Measurements from ENCODE around the gene LRRFIP2. TPM values are rescaled to one million over a fixed set of nuclear protein-coding genes. Genes with fewer than 3 reads are reported as not detected.

The LRRFIP2 gene
- total RNA-seq, 4 donors from 2014 or later: 48.9 to 64.8 (median 62.7) TPM

GRCh38 chr3:37074178-37074577 is 100.2 kb downstream of the LRRFIP2 start:
- no peak overlapping the region for H3K4me3 ChIP-seq
- peak overlapping the region in 1 of 4 donors; percentile 11 for H3K27ac ChIP-seq

GRCh38 chr3:37072892-37073291 is 101.5 kb downstream of the LRRFIP2 start:
- no peak for DNase-seq (ENCODE audit: low spot score in 2 of 2)
- Histone ChIP-seq H3K4me1 (peaks cover 0 to 20% (median 0%) of the 10 kb centered on the region in 4 donors), H3K27me3 (no peaks in the 10 kb centered on the region), H3K36me3 (peaks cover 0 to 51% (median 0%) of the 10 kb centered on the region in 3 donors), H3K9me3 (no peaks in the 10 kb centered on the region), H3K27ac (peak overlapping the region in 1 of 4 donors; percentile 56), H3K4me3 (no peak overlapping the region)
- TF ChIP-seq CTCF (IDR thresholded peaks at IDR 0.05): no peak
- TF ChIP-seq POLR2A (IDR thresholded peaks at IDR 0.05): no peak
- TF ChIP-seq EP300 (IDR thresholded peaks at IDR 0.05): no peak
- WGBS, 2 donors: 5 to 6% methylated on average over 2 of the region's 2 CpGs

More at GRCh38 chr3:37074178-37074577, 100.2 kb downstream of the LRRFIP2 start:
- peaks cover 0 to 40% (median 0%) of the 10 kb centered on the region in 3 donors for H3K36me3 ChIP-seq
- TF ChIP-seq CTCF (IDR thresholded peaks at IDR 0.05): no peak
- TF ChIP-seq EP300 (IDR thresholded peaks at IDR 0.05): no peak
- TF ChIP-seq POLR2A (IDR thresholded peaks at IDR 0.05): no peak
- H3K9me3 ChIP-seq: no peaks in the 10 kb centered on the region
- no peak for DNase-seq (ENCODE audit: low spot score in 2 of 2)
- WGBS, 2 donors: 50 to 73% methylated on average over 3 of the region's 3 CpGs
- peaks cover 0 to 20% (median 0%) of the 10 kb centered on the region in 4 donors for H3K4me1 ChIP-seq
- no peaks in the 10 kb centered on the region for H3K27me3 ChIP-seq

GRCh38 chr3:37071921-37072320 is 102.5 kb downstream of the LRRFIP2 start:
- peaks cover 0 to 44% (median 0%) of the 10 kb centered on the region in 3 donors for H3K36me3 ChIP-seq
- TF ChIP-seq EP300 (IDR thresholded peaks at IDR 0.05): no peak
- no peak for TF ChIP-seq POLR2A (IDR thresholded peaks at IDR 0.05)
- no peak overlapping the region for H3K27ac ChIP-seq

GRCh38 chr3:37068031-37068430 is 106.4 kb downstream of the LRRFIP2 start:
- Histone ChIP-seq H3K36me3 (peaks cover 0 to 54% (median 0%) of the 10 kb centered on the region in 3 donors), H3K27me3 (no peaks in the 10 kb centered on the region), H3K9me3 (no peaks in the 10 kb centered on the region), H3K4me1 (peaks cover 0 to 6% (median 0%) of the 10 kb centered on the region in 4 donors), H3K4me3 (no peak overlapping the region), H3K27ac (no peak overlapping the region)
- TF ChIP-seq POLR2A (IDR thresholded peaks at IDR 0.05) (no peak), EP300 (IDR thresholded peaks at IDR 0.05) (no peak), CTCF (IDR thresholded peaks at IDR 0.05) (no peak)
- DNase-seq (ENCODE audit: low spot score in 2 of 2): no peak
- 83 to 88% methylated on average over 1 of the region's 1 CpG for WGBS, 2 donors

More at GRCh38 chr3:37071921-37072320, 102.5 kb downstream of the LRRFIP2 start:
- DNase-seq (ENCODE audit: low spot score in 2 of 2): no peak
- H3K9me3 ChIP-seq: no peaks in the 10 kb centered on the region
- no peak overlapping the region for H3K4me3 ChIP-seq
- no peaks in the 10 kb centered on the region for H3K27me3 ChIP-seq
- 88 to 93% methylated on average over 3 of the region's 3 CpGs for WGBS, 2 donors
- peaks cover 0 to 20% (median 0%) of the 10 kb centered on the region in 4 donors for H3K4me1 ChIP-seq

GRCh38 chr3:37067577-37067976 is 106.8 kb downstream of the LRRFIP2 start:
- H3K27me3 ChIP-seq: no peaks in the 10 kb centered on the region
- H3K9me3 ChIP-seq: no peaks in the 10 kb centered on the region
- TF ChIP-seq CTCF (IDR thresholded peaks at IDR 0.05) (no peak), POLR2A (IDR thresholded peaks at IDR 0.05) (no peak), EP300 (IDR thresholded peaks at IDR 0.05) (no peak)
- peaks cover 0 to 2% (median 0%) of the 10 kb centered on the region in 4 donors for H3K4me1 ChIP-seq
- WGBS, 2 donors: 96 to 97% methylated on average over 3 of the region's 3 CpGs
- H3K27ac ChIP-seq: no peak overlapping the region
- H3K4me3 ChIP-seq: no peak overlapping the region
- peaks cover 0 to 58% (median 0%) of the 10 kb centered on the region in 3 donors for H3K36me3 ChIP-seq
- DNase-seq (ENCODE audit: low spot score in 2 of 2): no peak
